ENCODE data around the gene IREB2. TPM values are rescaled to one million over a fixed set of nuclear protein-coding genes. Genes with fewer than 3 reads are reported as not detected.
"Not testable (repeated sequence)": the region's sequence is repeated elsewhere in the genome, so short reads cannot be mapped to it uniquely, and the experiment has no call there.

The IREB2 gene
- total and polyA plus RNA-seq, 2 experiments from 2014 or later: 23.4 to 34.2 TPM

DNA sequence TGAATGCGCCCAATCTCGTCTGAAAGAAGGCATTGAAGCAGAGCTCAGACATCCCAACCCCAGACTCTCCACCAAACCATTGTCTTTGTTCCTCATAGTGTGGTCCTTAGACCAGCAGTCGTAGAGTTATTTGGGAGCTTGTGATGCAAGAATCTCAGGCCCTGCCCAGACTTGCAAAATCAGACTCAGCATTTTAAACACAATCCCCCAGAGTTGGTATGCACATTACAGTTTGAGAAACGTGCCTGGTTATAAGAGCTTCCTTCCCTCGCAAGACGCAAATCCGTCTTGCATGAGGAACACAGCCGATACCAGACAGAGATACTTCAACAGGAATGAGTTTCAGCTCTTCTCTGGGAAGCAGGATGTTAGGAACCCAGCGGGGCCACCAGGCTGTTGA is 38.9 kb upstream of the IREB2 start:
- no peak overlapping the region for H3K4me3 ChIP-seq
- no peaks in the 10 kb centered on the region for H3K36me3 ChIP-seq
- DNase-seq (ENCODE audit: low read depth in 1 of 2, low spot score in 1 of 2): no peak
- no peak overlapping the region for H3K27ac ChIP-seq
- peaks cover 5% of the 10 kb centered on the region for H3K4me1 ChIP-seq (ENCODE audit: low read depth)
- no peaks in the 10 kb centered on the region for H3K27me3 ChIP-seq
- H3K9me3 ChIP-seq (ENCODE audit: low read depth): no peaks in the 10 kb centered on the region
- no peak for TF ChIP-seq CTCF (IDR thresholded peaks at IDR 0.05; ENCODE audit: low read depth, low read length)

DNA sequence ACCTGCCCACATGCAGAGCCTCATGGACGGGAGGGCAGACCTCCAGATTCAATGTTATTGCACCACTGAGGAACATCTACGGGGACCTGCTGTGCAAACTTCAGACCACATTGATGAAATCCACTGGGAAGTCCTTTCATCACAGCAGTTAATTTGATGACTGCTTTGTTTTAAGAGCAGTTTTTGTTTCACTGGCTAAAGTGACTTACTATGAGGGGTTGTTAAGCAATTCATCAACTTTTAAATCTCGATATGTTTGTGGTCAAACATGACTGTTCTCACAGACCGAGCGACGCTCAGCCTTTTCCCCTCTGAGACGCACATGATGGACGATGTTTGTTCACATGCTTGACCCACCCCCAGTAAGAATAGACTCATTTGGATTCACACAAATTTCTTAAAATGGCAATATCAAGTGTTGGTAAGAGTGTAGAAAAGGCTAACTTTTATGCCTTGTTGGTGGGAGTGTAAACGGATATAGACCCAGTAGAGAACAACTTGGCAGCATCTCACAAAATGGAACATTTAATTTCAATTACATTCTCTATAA is 35.9 kb upstream of the IREB2 start:
- H3K27ac ChIP-seq: no peak overlapping the region
- H3K36me3 ChIP-seq: no peaks in the 10 kb centered on the region
- H3K9me3 ChIP-seq (ENCODE audit: low read depth): no peaks in the 10 kb centered on the region
- DNase-seq (ENCODE audit: low read depth in 1 of 2, low spot score in 1 of 2): no peak
- no peaks in the 10 kb centered on the region for H3K27me3 ChIP-seq
- no peak overlapping the region for H3K4me3 ChIP-seq
- no peak for TF ChIP-seq CTCF (IDR thresholded peaks at IDR 0.05; ENCODE audit: low read depth, low read length)
- H3K4me1 ChIP-seq (ENCODE audit: low read depth): no peaks in the 10 kb centered on the region

GRCh38 chr15:78404125-78404524 is 33.9 kb upstream of the IREB2 start:
- DNase-seq (ENCODE audit: low read depth in 1 of 2, low spot score in 1 of 2): no peak
- Histone ChIP-seq H3K4me3 (no peak overlapping the region), H3K36me3 (no peaks in the 10 kb centered on the region), H3K27me3 (no peaks in the 10 kb centered on the region), H3K9me3 (ENCODE audit: low read depth) (no peaks in the 10 kb centered on the region), H3K27ac (no peak overlapping the region), H3K4me1 (ENCODE audit: low read depth) (no peaks in the 10 kb centered on the region)
- no peak for TF ChIP-seq CTCF (IDR thresholded peaks at IDR 0.05; ENCODE audit: low read depth, low read length)

- H3K9me3 ChIP-seq (ENCODE audit: low read depth); H3K27ac ChIP-seq; H3K36me3 ChIP-seq; DNase-seq (ENCODE audit: low read depth in 1 of 2, low spot score in 1 of 2); H3K4me1 ChIP-seq (ENCODE audit: low read depth); H3K27me3 ChIP-seq; H3K4me3 ChIP-seq: not testable (repeated sequence)
Measured at GRCh38 chr15:78404796-78405195, 33.2 kb upstream of the IREB2 start.

GRCh38 chr15:78405336-78405924 is 32.6 kb upstream of the IREB2 start:
- no peak overlapping the region for H3K27ac ChIP-seq
- no peaks in the 10 kb centered on the region for H3K4me1 ChIP-seq (ENCODE audit: low read depth)
- H3K4me3 ChIP-seq: no peak overlapping the region
- H3K36me3 ChIP-seq: no peaks in the 10 kb centered on the region
- no peaks in the 10 kb centered on the region for H3K27me3 ChIP-seq
- TF ChIP-seq CTCF (IDR thresholded peaks at IDR 0.05; ENCODE audit: low read depth, low read length): no peak
- H3K9me3 ChIP-seq (ENCODE audit: low read depth): no peaks in the 10 kb centered on the region
- no peak for DNase-seq (ENCODE audit: low read depth in 1 of 2, low spot score in 1 of 2)

- Histone ChIP-seq H3K27ac (no peak overlapping the region), H3K27me3 (no peaks in the 10 kb centered on the region), H3K36me3 (no peaks in the 10 kb centered on the region), H3K4me1 (ENCODE audit: low read depth) (no peaks in the 10 kb centered on the region), H3K4me3 (no peak overlapping the region), H3K9me3 (ENCODE audit: low read depth) (no peaks in the 10 kb centered on the region)
- TF ChIP-seq CTCF (IDR thresholded peaks at IDR 0.05; ENCODE audit: low read depth, low read length): no peak
- no peak for DNase-seq (ENCODE audit: low read depth in 1 of 2, low spot score in 1 of 2)
Measured at GRCh38 chr15:78406016-78406585, 31.9 kb upstream of the IREB2 start.
